ENCODE results near the gene FAM50B. TPM values are rescaled to one million over a fixed set of nuclear protein-coding genes. Genes with fewer than 3 reads are reported as not detected.

FAM50B gene
- total RNA-seq, 2 experiments from 2014 or later, result 2.7 to 2.8 TPM

DNA sequence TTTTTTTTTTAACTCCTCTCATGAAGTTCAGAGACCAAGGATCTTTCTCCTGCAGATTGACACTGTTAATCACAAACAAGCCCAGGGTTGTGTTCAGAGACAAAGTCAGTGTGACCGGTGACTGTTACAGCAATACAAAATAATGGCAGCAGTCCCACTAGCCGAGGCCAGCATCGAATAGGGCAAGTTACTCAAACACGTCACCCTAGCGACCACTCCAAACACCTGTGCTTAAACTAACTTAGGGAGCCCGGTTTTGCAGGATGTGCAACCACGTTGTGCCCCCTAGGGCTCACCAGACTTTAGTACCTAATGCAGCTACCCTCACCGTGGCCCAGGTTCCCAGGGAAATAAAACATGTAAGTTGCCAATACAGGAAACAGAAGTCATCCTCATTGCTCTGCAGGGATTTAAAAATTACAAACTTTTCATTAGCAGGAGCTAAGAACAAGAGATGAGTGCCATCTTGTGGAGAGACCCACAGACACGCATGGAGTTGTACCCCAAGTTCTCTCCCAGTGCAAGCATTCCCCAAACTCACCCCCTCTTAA is 38.1 kb downstream of the FAM50B start:
- Mint-ChIP-seq H3K4me1 (ENCODE audit: low read depth) (no peaks in the 10 kb centered on the region), H3K9me3 (no peaks in the 10 kb centered on the region), H3K27ac (no peak overlapping the region), H3K4me3 (no peak overlapping the region), H3K27me3 (no peaks in the 10 kb centered on the region), H3K36me3 (ENCODE audit: low read depth) (no peaks in the 10 kb centered on the region)
- Histone ChIP-seq H3K4me1 (ENCODE audit: insufficient read depth, low read length) (no peaks in the 10 kb centered on the region), H3K27me3 (ENCODE audit: control insufficient read depth in 1 of 2, insufficient read depth in 2 of 2, low read length in 2 of 2) (peaks cover 0 to 2% of the 10 kb centered on the region in 2 experiments), H3K36me3 (ENCODE audit: insufficient read depth, low read length) (no peaks in the 10 kb centered on the region), H3K27ac (ENCODE audit: low read depth in 1 of 2, low read length in 2 of 2) (no peak overlapping the region), H3K4me3 (ENCODE audit: low read length) (no peak overlapping the region), H3K9me3 (ENCODE audit: control insufficient read depth in 1 of 2, insufficient read depth in 1 of 2, low read length in 2 of 2) (no peaks in the 10 kb centered on the region)
- intact Hi-C loops (cut with DNase I, micrococcal nuclease), result no loop called here
- POLR2A ChIA-PET, result no interaction called here
- no peak for ATAC-seq (ENCODE audit: poor library complexity)
- peak in 3 of 14 experiments; percentile 14 to 35 (median 19) for DNase-seq
- CTCF ChIA-PET, result interaction anchor here (0.8 kb wide), 2 partner anchors 38 to 154 kb away, joined by 3 read pairs; partner anchors contain the start of gene FAM50B
- no peak for TF ChIP-seq CTCF (IDR thresholded peaks at IDR 0.05)

GRCh38 chr6:3888153-3888957 is 39.2 kb downstream of the FAM50B start:
- no peak for DNase-seq
- H3K4me1 Mint-ChIP-seq (ENCODE audit: low read depth), result no peaks in the 10 kb centered on the region
- no peak overlapping the region for H3K27ac ChIP-seq (ENCODE audit: low read depth in 1 of 2, low read length in 2 of 2)

DNA sequence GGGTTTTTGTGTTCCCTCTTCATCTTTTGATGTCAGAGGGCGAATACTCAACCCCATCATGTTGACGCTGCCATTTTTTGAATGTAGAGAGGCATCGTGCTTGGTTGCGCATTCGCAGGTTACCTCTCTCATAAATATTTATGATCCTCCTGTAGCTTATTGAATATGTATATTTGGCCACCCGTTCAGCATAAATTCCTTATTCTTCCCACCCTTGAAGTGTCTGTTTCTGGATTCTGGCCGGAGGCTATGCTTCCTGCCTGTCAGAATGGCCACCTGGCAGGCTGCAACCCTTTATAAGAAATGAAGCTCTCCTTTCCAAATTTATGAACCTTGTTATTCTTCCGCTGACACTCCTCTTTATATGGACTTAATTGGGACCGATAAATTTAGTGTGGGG is 40.9 kb downstream of the FAM50B start:
- intact Hi-C loops (cut with DNase I, micrococcal nuclease), result no loop called here
- CTCF ChIA-PET, result no interaction called here
- Mint-ChIP-seq H3K9me3 (no peaks in the 10 kb centered on the region), H3K4me1 (ENCODE audit: low read depth) (no peaks in the 10 kb centered on the region), H3K4me3 (no peak overlapping the region), H3K27ac (no peak overlapping the region), H3K36me3 (ENCODE audit: low read depth) (no peaks in the 10 kb centered on the region), H3K27me3 (no peaks in the 10 kb centered on the region)
- TF ChIP-seq CTCF (IDR thresholded peaks at IDR 0.05), result no peak
- Histone ChIP-seq H3K27me3 (ENCODE audit: control insufficient read depth in 1 of 2, insufficient read depth in 2 of 2, low read length in 2 of 2) (peaks cover 0 to 2% of the 10 kb centered on the region in 2 experiments), H3K9me3 (ENCODE audit: control insufficient read depth in 1 of 2, insufficient read depth in 1 of 2, low read length in 2 of 2) (no peaks in the 10 kb centered on the region), H3K27ac (ENCODE audit: low read depth in 1 of 2, low read length in 2 of 2) (no peak overlapping the region), H3K36me3 (ENCODE audit: insufficient read depth, low read length) (no peaks in the 10 kb centered on the region), H3K4me3 (ENCODE audit: low read length) (no peak overlapping the region), H3K4me1 (ENCODE audit: insufficient read depth, low read length) (no peaks in the 10 kb centered on the region)
- ATAC-seq (ENCODE audit: poor library complexity), result no peak
- DNase-seq, result no peak
- POLR2A ChIA-PET, result no interaction called here

More at GRCh38 chr6:3888153-3888957, 39.2 kb downstream of the FAM50B start:
- CTCF ChIA-PET, result no interaction called here
- Mint-ChIP-seq H3K27ac (no peak overlapping the region), H3K4me3 (no peak overlapping the region), H3K9me3 (no peaks in the 10 kb centered on the region), H3K27me3 (no peaks in the 10 kb centered on the region), H3K36me3 (ENCODE audit: low read depth) (no peaks in the 10 kb centered on the region)
- no peaks in the 10 kb centered on the region for H3K36me3 ChIP-seq (ENCODE audit: insufficient read depth, low read length)
- no peak for TF ChIP-seq CTCF (IDR thresholded peaks at IDR 0.05)
- POLR2A ChIA-PET, result no interaction called here
- no peak overlapping the region for H3K4me3 ChIP-seq (ENCODE audit: low read length)
- peaks cover 0 to 2% of the 10 kb centered on the region in 2 experiments for H3K27me3 ChIP-seq (ENCODE audit: control insufficient read depth in 1 of 2, insufficient read depth in 2 of 2, low read length in 2 of 2)
- no peaks in the 10 kb centered on the region for H3K9me3 ChIP-seq (ENCODE audit: control insufficient read depth in 1 of 2, insufficient read depth in 1 of 2, low read length in 2 of 2)
- H3K4me1 ChIP-seq (ENCODE audit: insufficient read depth, low read length), result no peaks in the 10 kb centered on the region
- intact Hi-C loops (cut with DNase I, micrococcal nuclease), result no loop called here
- ATAC-seq (ENCODE audit: poor library complexity), result no peak
